ENCODE results near the gene LHX2.
A peak's percentile ranks its signal among the peaks of the same experiment; 100 is the strongest.

The LHX2 gene, protein sequence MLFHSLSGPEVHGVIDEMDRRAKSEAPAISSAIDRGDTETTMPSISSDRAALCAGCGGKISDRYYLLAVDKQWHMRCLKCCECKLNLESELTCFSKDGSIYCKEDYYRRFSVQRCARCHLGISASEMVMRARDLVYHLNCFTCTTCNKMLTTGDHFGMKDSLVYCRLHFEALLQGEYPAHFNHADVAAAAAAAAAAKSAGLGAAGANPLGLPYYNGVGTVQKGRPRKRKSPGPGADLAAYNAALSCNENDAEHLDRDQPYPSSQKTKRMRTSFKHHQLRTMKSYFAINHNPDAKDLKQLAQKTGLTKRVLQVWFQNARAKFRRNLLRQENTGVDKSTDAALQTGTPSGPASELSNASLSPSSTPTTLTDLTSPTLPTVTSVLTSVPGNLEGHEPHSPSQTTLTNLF

DNA sequence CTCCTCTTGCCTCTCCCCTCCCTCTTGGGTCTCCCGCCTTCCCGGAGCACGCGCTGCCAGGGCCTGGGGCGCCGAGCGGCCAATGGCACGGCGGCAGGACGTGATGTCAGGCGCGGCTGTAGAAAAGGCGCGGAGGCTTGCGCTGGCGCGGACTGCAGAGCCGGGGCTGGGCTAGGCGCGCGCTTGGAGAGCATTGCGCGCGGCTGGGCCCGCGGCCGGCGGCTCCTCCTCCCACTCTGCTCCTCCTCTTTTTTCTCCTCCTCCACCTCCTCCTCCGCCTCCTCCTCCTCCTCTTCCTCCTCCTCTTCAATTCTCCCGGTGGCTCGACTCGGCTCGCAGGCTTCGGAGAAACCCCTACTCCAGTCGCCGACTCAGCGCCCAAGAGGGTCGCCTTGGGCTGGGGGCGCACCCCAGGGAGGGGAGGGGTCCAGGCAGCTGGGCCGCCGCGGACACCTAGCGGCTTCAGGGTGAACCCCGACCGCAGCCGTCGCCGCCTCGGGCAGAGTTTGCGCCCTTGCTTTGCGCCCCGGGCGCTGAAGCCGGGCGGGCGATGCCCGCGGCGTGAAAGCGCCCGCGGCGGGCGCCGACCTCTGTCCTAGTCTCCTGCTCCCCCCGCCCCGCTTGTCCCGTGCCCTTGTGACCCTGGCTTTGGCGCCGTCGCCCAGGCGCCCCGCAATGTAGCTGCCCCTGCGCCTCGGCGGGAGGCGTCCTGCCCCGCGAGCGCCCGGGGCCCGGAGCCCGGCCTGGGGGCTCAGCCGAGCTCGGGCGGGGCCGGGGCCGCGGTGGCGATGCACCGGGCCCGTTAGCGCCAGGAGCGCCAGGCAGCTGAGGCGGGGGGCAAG, at the start of gene LHX2:
Gene LHX2 (plus strand): TSS at position 309 of the 842 bp plus-strand sequence. CDS start 581 bp downstream, outside the sequence.
- in situ Hi-C loops (cut with HindIII; ENCODE audit: low sequenced_read_pairs), result no loop called here
- H3K4me3 ChIP-seq (ENCODE audit: low read depth, low read length), result peak within 1 kb of the TSS; percentile 16
- no peak for DNase-seq (ENCODE audit: low read depth)
- TF ChIP-seq, protein P1, sequence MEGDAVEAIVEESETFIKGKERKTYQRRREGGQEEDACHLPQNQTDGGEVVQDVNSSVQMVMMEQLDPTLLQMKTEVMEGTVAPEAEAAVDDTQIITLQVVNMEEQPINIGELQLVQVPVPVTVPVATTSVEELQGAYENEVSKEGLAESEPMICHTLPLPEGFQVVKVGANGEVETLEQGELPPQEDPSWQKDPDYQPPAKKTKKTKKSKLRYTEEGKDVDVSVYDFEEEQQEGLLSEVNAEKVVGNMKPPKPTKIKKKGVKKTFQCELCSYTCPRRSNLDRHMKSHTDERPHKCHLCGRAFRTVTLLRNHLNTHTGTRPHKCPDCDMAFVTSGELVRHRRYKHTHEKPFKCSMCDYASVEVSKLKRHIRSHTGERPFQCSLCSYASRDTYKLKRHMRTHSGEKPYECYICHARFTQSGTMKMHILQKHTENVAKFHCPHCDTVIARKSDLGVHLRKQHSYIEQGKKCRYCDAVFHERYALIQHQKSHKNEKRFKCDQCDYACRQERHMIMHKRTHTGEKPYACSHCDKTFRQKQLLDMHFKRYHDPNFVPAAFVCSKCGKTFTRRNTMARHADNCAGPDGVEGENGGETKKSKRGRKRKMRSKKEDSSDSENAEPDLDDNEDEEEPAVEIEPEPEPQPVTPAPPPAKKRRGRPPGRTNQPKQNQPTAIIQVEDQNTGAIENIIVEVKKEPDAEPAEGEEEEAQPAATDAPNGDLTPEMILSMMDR (IDR thresholded peaks at IDR 0.05; ENCODE audit: low read depth, low read length, missing control alignments), result no peak

DNA sequence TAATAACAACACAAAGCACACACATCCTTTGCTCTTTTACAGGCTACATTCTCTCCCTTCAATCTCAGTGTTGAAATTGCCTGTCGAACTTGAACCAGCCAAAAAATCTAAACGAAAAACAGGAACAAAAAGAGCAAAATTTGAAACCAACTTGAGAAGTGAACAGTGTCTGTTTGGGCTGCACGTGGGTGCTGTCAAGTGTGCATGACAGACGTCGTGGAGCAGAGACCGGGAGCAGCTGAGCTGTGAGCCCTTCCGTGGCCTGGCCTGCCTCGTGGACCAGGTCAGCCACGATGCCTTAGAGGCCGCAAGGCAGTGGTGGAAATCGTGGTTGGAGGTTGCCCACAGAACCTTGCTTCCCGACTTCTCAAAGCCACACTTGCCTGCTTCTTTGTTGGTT, 46.8 kb upstream of the LHX2 start:
- DNase-seq (ENCODE audit: low read depth), result no peak
- TF ChIP-seq, protein P1 (IDR thresholded peaks at IDR 0.05; ENCODE audit: low read depth, low read length, missing control alignments), result no peak
- in situ Hi-C loops (cut with HindIII; ENCODE audit: low sequenced_read_pairs), result no loop called here

DNA sequence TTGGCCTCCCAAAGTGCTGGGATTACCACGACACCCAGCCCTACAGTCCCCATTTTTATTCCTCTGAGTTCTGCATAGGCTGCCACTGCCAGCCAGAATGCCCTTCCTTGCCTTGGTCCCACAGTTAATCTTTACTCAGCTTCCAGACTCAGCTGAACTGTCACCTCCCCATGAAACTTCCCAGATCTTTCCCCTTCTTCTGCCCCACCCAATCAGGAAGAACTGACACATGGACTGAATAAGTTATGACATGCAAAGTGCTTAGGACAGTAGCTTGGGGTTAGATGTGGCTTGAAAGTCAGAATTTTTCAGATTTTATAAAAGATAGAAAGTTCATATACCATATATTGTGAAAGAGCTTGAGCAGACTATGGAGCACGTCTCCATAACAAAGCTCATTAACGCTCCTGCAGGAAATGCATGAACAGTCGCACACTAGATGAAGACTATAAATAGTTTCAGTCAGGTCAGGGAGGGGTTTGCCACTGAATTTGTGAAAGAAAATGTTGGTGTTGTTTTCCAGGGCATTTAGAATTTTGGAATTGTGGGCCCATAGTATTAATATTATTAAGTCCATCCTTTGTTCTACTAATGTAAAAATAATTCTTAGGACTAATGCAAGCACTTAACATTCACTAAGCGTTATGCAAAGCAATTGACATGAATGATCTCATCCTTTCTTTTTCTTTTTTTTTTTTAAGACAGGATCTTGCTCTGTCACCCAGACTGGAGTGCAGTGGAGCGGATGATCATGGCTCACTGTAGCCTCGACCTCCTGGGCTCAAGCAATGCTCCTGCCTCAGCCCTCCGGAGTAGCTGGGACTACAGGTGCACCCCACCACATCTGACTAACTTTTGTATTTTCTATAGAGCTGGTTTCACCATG, 45.5 kb upstream of the LHX2 start:
- H3K4me3 ChIP-seq (ENCODE audit: low read depth, low read length), result no peak overlapping the region
- TF ChIP-seq, protein P1 (IDR thresholded peaks at IDR 0.05; ENCODE audit: low read depth, low read length, missing control alignments), result no peak
- in situ Hi-C loops (cut with HindIII; ENCODE audit: low sequenced_read_pairs), result no loop called here
- no peak for DNase-seq (ENCODE audit: low read depth)

More for the DNA sequence above, 46.8 kb upstream of the LHX2 start:
- no peak overlapping the region for H3K4me3 ChIP-seq (ENCODE audit: low read depth, low read length)

DNA sequence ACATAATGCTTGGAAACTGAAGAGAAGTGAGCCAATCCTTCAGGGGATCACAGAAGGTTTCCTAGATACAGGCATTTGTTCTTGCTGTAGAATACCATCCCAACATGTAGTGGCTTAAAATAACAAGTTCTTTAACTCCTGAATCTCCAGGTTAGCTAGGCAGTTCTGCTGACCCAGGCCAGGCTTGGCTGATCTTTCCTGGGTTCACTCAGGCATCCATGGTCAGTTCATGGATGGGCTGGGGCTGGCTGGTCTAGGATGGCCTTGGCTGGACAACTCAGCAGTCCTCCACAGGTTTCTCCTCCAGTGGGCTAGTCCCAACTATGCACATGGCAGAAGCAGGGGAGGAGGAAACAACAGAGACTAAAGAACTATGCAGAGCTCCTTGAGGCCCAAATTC, 44.2 kb upstream of the LHX2 start:
- DNase-seq (ENCODE audit: low read depth), result no peak
- TF ChIP-seq, protein P1 (IDR thresholded peaks at IDR 0.05; ENCODE audit: low read depth, low read length, missing control alignments), result no peak
- no peak overlapping the region for H3K4me3 ChIP-seq (ENCODE audit: low read depth, low read length)
- in situ Hi-C loops (cut with HindIII; ENCODE audit: low sequenced_read_pairs), result no loop called here

DNA sequence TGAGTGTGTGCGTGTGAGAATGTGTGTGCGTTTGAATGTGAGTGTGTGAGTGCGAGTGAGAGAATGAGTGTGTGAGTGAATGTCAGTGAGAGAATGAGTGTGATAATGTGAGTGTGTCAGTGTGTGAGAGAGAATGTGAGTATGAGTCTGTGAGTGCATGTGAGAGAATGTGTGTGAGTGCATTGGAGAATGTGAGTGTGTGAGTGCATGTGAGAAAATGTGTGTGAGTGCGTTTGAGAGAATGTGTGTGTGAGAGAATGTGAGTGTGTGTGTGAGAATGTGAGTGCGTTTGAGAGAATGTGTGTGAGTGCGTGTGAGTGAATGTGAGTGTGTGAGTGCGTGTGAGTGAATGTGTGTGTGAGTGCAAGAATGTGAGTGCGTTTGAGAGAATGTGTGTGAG, 39.0 kb upstream of the LHX2 start:
- no peak overlapping the region for H3K4me3 ChIP-seq (ENCODE audit: low read depth, low read length)
- TF ChIP-seq, protein P1 (IDR thresholded peaks at IDR 0.05; ENCODE audit: low read depth, low read length, missing control alignments), result no peak
- DNase-seq (ENCODE audit: low read depth), result no peak
- in situ Hi-C loops (cut with HindIII; ENCODE audit: low sequenced_read_pairs), result no loop called here
